HEK293T (cell line): ENCODE measurements around the gene MCOLN1.
"Not testable (repeated sequence)": the region's sequence is repeated elsewhere in the genome, so short reads cannot be mapped to it uniquely, and the experiment has no call there.

Experiments
- BHLHE40 ChIP-seq: fragments of 450-650 bp; IDR thresholded peaks from 2 replicates; pipeline ENCODE4 v1.6.1; 2016; ENCODE audit warnings: mild to moderate bottlenecking, moderate library complexity, borderline replicate concordance
- HDGF ChIP-seq: fragments of 450-650 bp; IDR thresholded peaks from 2 replicates; pipeline ENCODE4 v1.6.1; 2017; ENCODE audit warnings: antibody characterized with exemption, borderline replicate concordance
- L3MBTL2 ChIP-seq: fragments of 450-650 bp; conservative IDR thresholded peaks from 2 replicates; pipeline ENCODE4 v1.6.1; 2016; ENCODE audit warnings: mild to moderate bottlenecking

GRCh38 chr19:7577422-7577821 lies 55.0 kb downstream of the MCOLN1 start:
- TF ChIP-seq HDGF, L3MBTL2, BHLHE40: not testable (repeated sequence)
